ACC112 (cell line): ENCODE data around the gene ADARB1.
"Not testable (repeated sequence)": the region's sequence is repeated elsewhere in the genome, so short reads cannot be mapped to it uniquely, and the experiment has no call there.

Experiments used
- H2AFZ ChIP-seq: fragments of 200-600 bp; sonication (generic); one replicate; pipeline ENCODE4 v1.6.0; 2017; ENCODE audit warnings: antibody characterized with exemption, low read length; ENCODE audit not compliant: unreplicated experiment
- H3K27ac ChIP-seq: fragments of 200-600 bp; sonication (generic); 2 replicates; pipeline ENCODE4 v1.5.1; 2014; ENCODE audit warnings: low read depth, mild to moderate bottlenecking, antibody characterized with exemption, low read length, moderate library complexity
- H3K27me3 ChIP-seq: fragments of 200-600 bp; sonication (generic); 2 replicates; pipeline ENCODE4 v1.6.1; 2014; ENCODE audit warnings: mild to moderate bottlenecking, antibody characterized with exemption, low read length, moderate library complexity, mixed read lengths; ENCODE audit not compliant: insufficient read depth
- H3K36me3 ChIP-seq: fragments of 200-600 bp; sonication (generic); 2 replicates; pipeline ENCODE4 v1.6.1; 2016; ENCODE audit warnings: mild to moderate bottlenecking, antibody characterized with exemption, low read length, moderate library complexity, mixed read lengths; ENCODE audit not compliant: insufficient read depth
- H3K4me1 ChIP-seq: fragments of 200-600 bp; sonication (generic); one replicate; pipeline ENCODE4 v1.6.1; 2016; ENCODE audit warnings: low read length, mixed read lengths; ENCODE audit not compliant: insufficient read depth, unreplicated experiment, control insufficient read depth
- H3K4me3 ChIP-seq: fragments of 200-600 bp; sonication (generic); 2 replicates; pipeline ENCODE4 v1.5.1; 2014; ENCODE audit warnings: mild to moderate bottlenecking, low read depth, low read length
- H3K79me2 ChIP-seq: fragments of 200-600 bp; sonication (generic); one replicate; pipeline ENCODE4 v1.6.0; 2016; ENCODE audit warnings: low read length; ENCODE audit not compliant: control insufficient read depth, unreplicated experiment, insufficient read depth

Gene ADARB1, protein sequence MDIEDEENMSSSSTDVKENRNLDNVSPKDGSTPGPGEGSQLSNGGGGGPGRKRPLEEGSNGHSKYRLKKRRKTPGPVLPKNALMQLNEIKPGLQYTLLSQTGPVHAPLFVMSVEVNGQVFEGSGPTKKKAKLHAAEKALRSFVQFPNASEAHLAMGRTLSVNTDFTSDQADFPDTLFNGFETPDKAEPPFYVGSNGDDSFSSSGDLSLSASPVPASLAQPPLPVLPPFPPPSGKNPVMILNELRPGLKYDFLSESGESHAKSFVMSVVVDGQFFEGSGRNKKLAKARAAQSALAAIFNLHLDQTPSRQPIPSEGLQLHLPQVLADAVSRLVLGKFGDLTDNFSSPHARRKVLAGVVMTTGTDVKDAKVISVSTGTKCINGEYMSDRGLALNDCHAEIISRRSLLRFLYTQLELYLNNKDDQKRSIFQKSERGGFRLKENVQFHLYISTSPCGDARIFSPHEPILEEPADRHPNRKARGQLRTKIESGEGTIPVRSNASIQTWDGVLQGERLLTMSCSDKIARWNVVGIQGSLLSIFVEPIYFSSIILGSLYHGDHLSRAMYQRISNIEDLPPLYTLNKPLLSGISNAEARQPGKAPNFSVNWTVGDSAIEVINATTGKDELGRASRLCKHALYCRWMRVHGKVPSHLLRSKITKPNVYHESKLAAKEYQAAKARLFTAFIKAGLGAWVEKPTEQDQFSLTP

DNA sequence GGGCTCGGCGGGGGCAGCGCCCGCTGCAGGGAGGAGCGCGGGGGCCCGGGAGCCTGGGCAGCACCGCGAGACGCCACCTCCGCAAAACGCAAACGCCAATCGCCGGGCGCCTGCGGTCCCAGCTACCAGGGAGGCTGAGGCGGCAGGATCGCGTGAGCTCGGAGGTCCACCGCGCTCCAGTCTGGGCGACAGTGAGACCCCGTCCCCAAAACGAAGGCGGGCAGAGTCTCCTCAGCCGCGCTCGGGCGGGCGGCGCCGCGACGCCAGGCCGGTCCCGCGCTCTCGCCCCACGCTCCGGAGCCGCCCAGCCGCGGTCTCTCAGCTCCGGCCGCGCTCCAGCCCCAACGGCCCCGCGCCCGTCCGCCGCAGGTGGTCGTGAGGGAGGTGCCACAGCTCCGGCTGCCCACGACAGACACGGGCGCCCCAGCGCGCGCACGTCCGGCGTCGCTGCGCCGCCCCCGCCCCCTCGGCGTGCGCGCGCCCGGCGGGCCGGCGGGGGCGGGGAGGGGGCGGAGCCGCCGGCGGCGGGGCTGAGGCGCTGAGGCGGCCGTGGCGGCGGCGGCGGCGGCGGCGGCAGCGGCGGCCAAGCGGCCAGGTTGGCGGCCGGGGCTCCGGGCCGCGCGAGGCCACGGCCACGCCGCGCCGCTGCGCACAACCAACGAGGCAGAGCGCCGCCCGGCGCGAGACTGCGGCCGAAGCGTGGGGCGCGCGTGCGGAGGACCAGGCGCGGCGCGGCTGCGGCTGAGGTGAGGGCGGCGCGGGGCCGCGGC lies at the start of gene ADARB1:
ADARB1 (plus strand) TSS at position 533 of the 770 bp plus-strand sequence. CDS start 97,077 bp downstream, outside the sequence.
- H3K4me1 ChIP-seq = peaks cover 7% of the 10 kb centered on the region
- H3K79me2 ChIP-seq = peaks cover 10% of the 10 kb centered on the region
- no peaks in the 10 kb centered on the region for H3K27me3 ChIP-seq
- peak within 1 kb of the TSS; percentile 66; the same call in 1 of the 2 replicates for H3K27ac ChIP-seq
- H3K36me3 ChIP-seq = no peaks in the 10 kb centered on the region
- peak within 1 kb of the TSS; percentile 92 for H3K4me3 ChIP-seq
- H2AFZ ChIP-seq = peak within 1 kb of the TSS; percentile 99

DNA sequence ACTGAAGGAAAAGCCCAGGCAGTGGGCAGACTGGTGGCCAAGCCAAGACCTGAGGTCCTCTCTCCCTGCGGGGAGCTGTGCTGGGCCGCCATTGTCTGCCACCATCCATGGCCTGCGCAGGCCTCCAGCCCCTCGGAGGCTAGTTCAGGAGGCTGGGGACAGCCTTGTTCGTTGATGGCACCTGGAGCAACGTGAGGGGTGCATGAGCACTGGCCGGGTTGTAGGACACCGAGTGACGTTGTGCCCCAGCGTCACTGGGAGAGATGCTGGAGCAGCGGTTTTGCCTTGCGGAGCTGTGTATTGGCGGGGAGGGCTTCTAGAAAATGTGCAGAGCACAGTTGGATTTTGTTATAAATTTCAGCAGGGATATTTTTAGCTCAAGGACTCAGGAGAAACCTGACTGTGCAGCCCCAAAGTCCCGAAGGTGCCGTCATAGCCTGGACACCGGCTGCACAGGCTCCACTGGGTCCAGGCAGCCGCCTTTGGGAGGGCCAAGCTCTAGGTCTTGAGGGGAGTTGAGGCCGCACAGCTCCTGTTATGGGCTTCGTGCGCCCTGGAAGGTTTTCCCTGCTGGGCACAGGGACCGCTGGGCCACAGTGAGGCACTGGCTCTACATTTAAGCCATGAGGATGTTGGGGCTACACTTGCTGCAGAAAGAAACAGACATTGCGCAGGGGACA lies 48.2 kb upstream of the ADARB1 start:
- Histone ChIP-seq H3K36me3 (no peaks in the 10 kb centered on the region), H3K27ac (no peak overlapping the region), H3K4me1 (no peaks in the 10 kb centered on the region), H2AFZ (no peak overlapping the region), H3K27me3 (no peaks in the 10 kb centered on the region), H3K4me3 (no peak overlapping the region), H3K79me2 (no peaks in the 10 kb centered on the region)

DNA sequence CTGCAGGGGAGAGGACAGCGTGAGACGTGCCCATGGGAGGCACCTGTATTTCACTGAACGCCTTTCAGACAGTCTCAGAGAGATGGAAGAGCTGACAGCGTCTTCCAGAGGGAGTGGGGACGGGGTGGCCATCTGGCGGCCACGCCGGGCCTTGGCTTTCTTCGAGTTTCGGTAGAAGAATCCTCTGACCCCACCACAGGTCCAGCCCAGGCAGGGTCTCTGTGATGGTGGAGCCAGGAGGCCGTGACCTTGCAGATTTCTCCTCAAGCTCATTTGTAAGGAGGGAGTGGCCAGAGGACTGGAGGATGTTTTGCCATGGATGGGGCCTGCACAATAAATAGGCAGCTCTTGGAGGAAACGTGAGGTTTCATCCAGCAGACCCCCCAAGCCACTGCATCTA lies 47.6 kb upstream of the ADARB1 start:
- H3K27me3 ChIP-seq = no peaks in the 10 kb centered on the region
- no peak overlapping the region for H3K4me3 ChIP-seq
- H3K4me1 ChIP-seq = no peaks in the 10 kb centered on the region
- H3K27ac ChIP-seq = no peak overlapping the region
- no peaks in the 10 kb centered on the region for H3K79me2 ChIP-seq
- no peaks in the 10 kb centered on the region for H3K36me3 ChIP-seq
- H2AFZ ChIP-seq = no peak overlapping the region

DNA sequence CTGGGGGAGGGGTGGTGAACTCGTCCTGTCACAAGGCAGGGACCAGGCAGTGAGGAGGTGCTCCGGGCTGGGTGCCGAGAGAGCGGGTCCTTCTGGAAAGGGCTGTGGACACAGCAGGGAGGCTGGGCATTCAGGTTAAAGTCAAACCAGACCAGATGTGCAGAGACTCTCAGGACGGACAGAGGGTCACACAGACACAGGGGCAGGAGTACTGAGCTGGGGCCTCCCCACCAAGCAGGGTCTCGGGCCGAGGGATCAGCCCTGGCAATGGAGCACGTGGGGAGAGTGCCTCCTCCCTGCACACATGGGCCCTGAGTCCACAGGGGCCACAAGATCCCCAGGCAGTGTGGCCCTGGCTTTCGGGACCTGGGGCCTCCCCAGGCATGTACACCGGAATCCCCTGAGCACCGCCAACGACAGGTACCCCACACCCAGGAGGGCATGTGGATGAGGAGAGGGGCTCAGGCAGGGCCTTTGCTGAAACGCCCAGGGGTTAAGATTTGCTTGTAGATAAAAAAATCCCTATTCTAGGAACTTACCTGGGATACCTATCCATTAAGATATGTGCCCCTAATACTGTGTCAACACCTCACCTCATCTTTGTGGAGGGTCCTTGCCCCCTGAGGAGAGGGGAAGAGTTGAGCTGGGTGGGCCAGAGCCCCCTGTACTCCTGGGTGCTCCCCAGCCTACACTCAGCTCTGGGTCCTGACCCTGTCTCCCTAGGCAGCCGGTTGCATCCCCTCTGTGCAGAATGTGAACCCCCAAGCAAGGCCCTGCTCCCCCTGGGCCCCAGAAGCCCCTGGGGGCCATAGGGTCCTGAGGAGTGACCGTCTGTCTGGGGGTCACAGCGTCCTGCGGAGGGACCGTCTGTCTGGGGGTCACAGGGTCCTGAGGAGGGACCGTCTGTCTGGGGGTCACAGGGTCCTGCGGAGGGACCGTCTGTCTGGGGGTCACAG lies 46.9 kb upstream of the ADARB1 start:
- Histone ChIP-seq H3K36me3 (no peaks in the 10 kb centered on the region), H3K79me2 (no peaks in the 10 kb centered on the region), H3K27me3 (no peaks in the 10 kb centered on the region), H2AFZ (no peak overlapping the region), H3K4me1 (no peaks in the 10 kb centered on the region), H3K4me3 (no peak overlapping the region), H3K27ac (no peak overlapping the region)

DNA sequence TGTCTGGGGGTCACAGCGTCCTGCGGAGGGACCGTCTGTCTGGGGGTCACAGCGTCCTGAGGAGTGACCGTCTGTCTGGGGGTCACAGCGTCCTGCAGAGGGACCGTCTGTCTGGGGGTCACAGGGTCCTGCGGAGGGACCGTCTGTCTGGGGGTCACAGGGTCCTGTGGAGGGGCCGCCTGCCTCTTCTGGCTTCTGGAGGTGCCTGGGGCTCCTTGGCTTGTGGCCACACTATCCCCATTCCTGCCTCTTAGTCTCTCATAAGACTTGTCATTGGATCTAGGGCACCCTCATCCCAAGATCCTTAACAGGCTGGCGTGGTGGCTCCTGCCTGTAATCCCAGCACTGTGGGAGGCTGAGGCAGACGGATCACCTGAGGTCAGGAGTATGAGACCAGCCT lies 45.7 kb upstream of the ADARB1 start:
- H3K79me2 ChIP-seq, H2AFZ ChIP-seq, H3K36me3 ChIP-seq, H3K4me3 ChIP-seq, H3K27ac ChIP-seq, H3K27me3 ChIP-seq, H3K4me1 ChIP-seq: not testable (repeated sequence)

DNA sequence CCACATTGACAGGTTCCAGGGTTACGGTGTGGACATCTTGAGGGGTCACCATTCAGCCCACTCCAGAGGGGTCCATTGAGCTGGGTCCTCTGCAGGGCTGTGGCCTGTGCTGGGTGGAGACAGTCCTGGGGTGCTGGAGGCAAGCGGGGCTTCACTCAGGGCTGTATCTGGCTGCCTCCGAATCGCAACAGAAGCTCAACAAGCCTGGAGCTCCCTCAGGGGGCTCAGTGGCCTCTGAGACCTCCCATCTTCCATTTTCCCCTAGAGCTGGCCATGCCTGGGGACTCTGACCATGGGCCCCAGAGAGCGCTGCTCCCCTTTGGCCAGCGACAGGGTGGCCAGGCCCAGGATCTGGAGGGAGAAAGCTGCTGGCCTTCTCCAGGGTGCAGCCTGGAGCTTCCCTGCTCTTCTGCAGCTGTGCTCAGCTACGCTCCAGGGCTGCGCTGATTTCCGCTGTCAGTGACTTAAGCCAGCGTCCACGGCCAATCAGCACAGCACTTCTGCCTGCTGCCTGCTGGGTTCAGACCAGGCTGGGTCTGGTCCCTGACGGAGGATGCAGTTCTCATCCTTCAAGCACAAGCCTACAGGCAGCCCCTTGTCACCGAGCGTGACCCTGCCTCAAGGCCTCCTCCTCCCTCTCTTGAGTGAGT lies 45.0 kb upstream of the ADARB1 start:
- Histone ChIP-seq H3K36me3 (no peaks in the 10 kb centered on the region), H3K27ac (no peak overlapping the region), H3K4me1 (peaks cover 5% of the 10 kb centered on the region), H3K4me3 (no peak overlapping the region), H3K79me2 (no peaks in the 10 kb centered on the region), H3K27me3 (no peaks in the 10 kb centered on the region), H2AFZ (no peak overlapping the region)

DNA sequence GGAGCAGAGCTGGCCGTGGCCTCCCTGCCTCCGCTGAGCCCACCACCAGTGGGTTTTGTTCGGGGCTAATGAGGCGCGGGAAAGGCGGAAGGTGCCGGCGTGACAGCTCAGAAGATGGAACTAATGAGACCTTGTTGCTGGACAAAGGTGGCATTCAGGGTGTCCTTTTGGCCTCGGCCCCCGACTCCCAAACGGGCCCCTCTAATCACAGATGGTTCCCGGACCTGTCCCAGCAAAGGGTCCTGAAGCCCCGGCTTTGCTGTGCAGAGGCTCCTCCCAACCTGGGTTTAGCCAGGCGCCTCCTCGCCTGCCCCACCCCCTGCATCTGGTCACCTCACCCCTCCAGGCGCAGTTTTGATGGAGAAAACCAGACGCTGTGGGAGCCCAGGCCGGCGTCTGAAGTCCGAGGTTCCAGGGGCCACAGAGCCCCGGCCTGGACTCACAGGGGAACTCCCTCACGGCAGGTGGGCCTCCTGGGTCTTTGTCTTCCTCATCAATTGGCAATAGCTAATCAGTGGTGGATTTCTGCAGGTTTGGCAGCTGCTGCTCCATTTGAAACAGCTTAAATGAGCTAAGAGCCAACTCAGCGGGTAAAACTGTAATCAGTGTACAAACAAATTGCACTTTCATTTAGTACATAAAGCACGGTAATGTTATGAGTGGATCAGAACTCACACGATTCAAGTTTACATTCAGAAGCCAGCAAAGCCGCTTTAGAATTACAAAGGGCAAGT lies 44.3 kb upstream of the ADARB1 start:
- Histone ChIP-seq H2AFZ (no peak overlapping the region), H3K4me1 (peaks cover 5% of the 10 kb centered on the region), H3K36me3 (no peaks in the 10 kb centered on the region), H3K27ac (no peak overlapping the region), H3K27me3 (no peaks in the 10 kb centered on the region), H3K4me3 (no peak overlapping the region), H3K79me2 (no peaks in the 10 kb centered on the region)

DNA sequence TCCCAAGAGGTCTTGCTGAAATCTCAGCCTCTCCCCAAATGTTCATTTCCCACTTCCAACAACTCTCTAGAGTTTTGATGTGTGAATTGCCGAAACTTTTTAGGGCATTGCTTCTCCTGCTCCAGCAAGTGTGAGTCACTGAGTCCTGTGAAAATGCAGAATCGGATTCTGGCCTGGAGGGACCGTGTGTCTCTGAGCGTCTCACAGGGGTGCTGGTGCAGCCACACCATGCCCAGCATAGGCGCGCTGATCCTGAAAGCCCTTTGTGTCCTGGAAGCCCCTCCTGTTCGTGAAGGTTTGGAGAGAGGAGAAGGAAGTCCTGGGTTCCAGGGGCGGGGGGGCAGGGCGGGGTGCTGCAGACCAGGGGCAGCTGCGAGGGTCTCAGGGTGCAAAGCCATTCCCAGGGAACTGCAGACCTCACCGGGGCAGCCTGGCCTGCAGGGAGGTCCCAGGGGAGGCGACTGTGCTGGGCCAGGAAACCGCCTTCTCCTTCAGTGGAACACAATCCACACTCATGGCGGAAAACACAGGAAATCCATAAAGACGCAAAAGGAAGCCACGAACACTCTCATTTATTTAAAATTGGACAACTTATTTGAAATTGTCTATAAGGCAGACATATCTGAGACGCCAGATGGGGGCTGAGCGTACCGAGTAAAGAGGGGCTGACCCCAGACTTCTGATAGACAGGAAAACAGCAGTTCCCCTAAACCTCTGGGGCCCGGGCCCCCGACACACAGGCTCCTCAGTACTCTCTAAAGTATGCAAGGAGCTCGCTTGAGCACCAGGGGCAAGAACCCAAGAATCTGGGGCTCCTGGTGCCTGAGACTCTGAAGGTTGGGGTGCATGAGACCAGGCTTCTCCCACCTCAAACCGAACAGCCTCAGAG lies 43.5 kb upstream of the ADARB1 start:
- Histone ChIP-seq H3K27ac (no peak overlapping the region), H3K79me2 (no peaks in the 10 kb centered on the region), H3K27me3 (no peaks in the 10 kb centered on the region), H2AFZ (no peak overlapping the region), H3K4me1 (peaks cover 5% of the 10 kb centered on the region), H3K36me3 (no peaks in the 10 kb centered on the region), H3K4me3 (no peak overlapping the region)
